ENCODE data around the gene RER1.

RER1 gene

DNA sequence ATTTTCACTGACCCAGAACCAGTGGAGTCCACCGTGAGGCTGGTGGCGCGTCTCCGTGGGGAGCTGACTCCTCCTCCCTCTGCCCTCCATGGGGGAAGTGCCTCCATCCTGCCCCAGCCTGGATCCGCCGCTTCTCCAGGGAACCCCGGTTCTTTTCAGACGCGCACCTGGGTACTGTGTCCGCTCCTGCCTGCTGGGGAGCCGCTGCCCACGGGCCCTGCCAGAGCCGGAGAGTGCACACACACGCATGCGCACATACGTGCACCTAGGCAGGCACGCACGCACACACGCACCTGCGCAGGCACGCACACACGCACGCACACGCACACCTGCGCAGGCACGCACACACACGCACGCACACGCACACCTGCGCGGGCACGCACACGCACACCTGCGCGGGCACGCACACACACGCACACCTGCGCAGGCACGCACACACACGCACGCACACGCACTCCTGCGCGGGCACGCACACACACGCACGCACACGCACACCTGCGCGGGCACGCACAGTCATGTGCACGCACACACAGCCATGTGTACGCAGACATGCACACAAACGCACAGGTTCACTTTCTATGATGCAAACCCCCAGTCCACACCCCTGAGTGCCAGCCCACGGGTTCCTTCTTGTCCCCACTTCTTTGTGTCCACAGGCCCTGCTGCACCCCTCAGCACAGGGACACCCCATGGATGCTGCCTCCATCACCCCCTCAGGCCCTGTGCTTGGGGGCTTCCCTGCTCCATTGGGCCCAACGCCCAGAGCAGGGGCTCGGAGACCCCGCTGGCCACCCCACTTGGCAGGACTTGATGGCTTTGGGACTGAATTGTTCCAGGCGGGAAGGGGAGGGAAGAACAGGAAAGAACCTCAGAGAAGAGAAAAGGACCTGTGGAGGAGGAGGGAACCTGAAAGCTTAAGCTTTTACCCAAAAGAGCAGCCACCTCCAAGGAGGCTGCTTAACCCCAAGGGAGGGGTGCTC is 43.0 kb upstream of the RER1 start:
- Histone ChIP-seq H3K27me3 (ENCODE audit: control insufficient read depth in 1 of 2, insufficient read depth in 2 of 2, low read length in 2 of 2) (no peaks in the 10 kb centered on the region), H3K9ac (ENCODE audit: low read length) (no peak overlapping the region), H3K27ac (ENCODE audit: low read depth, low read length) (no peak overlapping the region), H3K9me3 (ENCODE audit: low read length) (no peaks in the 10 kb centered on the region), H3K4me3 (ENCODE audit: low read depth in 1 of 2, low read length in 2 of 2) (no peak overlapping the region), H3K4me1 (ENCODE audit: insufficient read depth, low read length) (peaks cover 5% of the 10 kb centered on the region), H3K36me3 (ENCODE audit: insufficient read depth, low read length) (no peaks in the 10 kb centered on the region)

DNA sequence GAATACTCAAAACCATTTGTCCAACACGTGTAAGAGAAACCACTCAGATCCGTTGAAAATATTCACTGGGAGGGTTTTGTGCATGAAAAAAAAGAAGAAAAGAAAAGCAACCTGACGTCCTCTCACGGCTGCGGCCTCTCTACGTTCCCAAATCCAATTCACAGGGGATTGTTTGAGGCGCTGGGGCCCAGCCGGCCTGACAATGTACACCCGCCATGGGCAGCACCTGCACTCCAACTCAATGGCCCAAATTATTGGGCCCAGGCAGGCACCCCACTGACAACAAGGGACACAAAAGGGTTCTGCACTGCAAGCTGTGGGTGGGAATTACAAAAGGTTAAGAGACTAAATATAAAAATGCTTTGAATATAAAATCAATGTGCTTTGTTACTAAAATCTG is 41.8 kb upstream of the RER1 start:
- H3K4me3 ChIP-seq (ENCODE audit: low read depth in 1 of 2, low read length in 2 of 2) = no peak overlapping the region
- no peaks in the 10 kb centered on the region for H3K9me3 ChIP-seq (ENCODE audit: low read length)
- H3K36me3 ChIP-seq (ENCODE audit: insufficient read depth, low read length) = no peaks in the 10 kb centered on the region
- H3K27ac ChIP-seq (ENCODE audit: low read depth, low read length) = no peak overlapping the region
- no peak overlapping the region for H3K9ac ChIP-seq (ENCODE audit: low read length)
- peaks cover 9% of the 10 kb centered on the region for H3K4me1 ChIP-seq (ENCODE audit: insufficient read depth, low read length)
- H3K27me3 ChIP-seq (ENCODE audit: control insufficient read depth in 1 of 2, insufficient read depth in 2 of 2, low read length in 2 of 2) = no peaks in the 10 kb centered on the region

DNA sequence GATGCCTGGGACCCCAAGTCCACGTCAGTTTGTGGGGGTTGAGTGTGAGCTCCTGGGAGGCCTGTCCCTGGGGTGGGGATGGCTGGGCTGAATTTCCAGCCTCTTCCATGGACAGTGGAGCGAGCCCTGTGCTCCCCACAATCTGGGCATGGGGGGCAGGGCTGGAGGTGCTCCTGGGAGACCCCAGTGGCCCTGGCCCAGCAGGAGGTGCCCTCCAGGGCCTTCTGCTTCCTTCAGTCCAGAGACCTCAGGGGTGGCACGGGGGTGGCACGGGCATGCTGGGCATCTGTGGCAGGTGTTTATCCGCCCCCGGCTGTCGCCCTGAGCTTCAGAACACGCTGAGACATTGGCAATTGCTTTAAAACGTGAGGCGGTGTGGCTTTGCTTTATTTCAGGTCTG is 41.1 kb upstream of the RER1 start:
- no peak overlapping the region for H3K27ac ChIP-seq (ENCODE audit: low read depth, low read length)
- no peaks in the 10 kb centered on the region for H3K27me3 ChIP-seq (ENCODE audit: control insufficient read depth in 1 of 2, insufficient read depth in 2 of 2, low read length in 2 of 2)
- H3K4me3 ChIP-seq (ENCODE audit: low read depth in 1 of 2, low read length in 2 of 2) = no peak overlapping the region
- H3K9me3 ChIP-seq (ENCODE audit: low read length) = no peaks in the 10 kb centered on the region
- no peak overlapping the region for H3K9ac ChIP-seq (ENCODE audit: low read length)
- no peaks in the 10 kb centered on the region for H3K36me3 ChIP-seq (ENCODE audit: insufficient read depth, low read length)
- peaks cover 11% of the 10 kb centered on the region for H3K4me1 ChIP-seq (ENCODE audit: insufficient read depth, low read length)

DNA sequence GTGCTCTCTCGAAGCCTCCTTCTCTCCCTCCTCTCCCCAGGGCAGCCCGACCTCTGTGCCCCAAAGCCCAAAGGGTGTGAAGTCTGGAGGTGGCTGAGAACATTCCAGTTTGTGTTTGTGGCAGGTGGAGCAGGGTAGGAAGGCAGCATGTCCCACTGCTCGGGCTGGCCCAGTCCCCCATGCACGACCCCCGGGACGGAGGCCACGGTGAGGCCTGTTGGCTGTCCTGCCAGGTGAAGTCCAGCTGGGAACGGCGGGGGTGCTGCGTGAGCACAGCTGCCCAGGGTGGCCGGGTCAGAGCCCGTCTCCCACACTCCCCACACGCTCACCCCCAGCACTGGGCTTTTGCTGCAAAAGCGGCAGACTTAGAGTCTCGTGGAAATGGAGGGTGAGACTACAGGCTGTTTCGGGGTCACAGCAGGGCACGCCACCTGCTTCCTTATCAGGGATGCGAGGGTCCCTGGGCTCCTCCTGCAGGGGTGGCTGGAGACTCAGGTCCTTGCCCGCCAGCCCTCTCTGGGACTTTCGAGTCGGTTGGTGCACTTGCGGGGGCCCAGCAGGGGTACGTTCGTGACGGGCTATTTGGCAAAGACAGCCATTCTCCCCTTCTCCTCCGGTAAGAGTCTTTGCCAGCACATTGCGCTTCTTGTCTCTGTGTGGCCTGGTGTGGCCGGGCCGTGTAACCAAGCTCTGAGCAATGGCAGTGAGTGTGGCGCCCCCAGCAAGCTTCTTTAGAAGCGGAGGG is 40.6 kb upstream of the RER1 start:
- peaks cover 11% of the 10 kb centered on the region for H3K4me1 ChIP-seq (ENCODE audit: insufficient read depth, low read length)
- no peaks in the 10 kb centered on the region for H3K27me3 ChIP-seq (ENCODE audit: control insufficient read depth in 1 of 2, insufficient read depth in 2 of 2, low read length in 2 of 2)
- no peaks in the 10 kb centered on the region for H3K9me3 ChIP-seq (ENCODE audit: low read length)
- H3K9ac ChIP-seq (ENCODE audit: low read length) = no peak overlapping the region
- H3K36me3 ChIP-seq (ENCODE audit: insufficient read depth, low read length) = no peaks in the 10 kb centered on the region
- H3K4me3 ChIP-seq (ENCODE audit: low read depth in 1 of 2, low read length in 2 of 2) = no peak overlapping the region
- H3K27ac ChIP-seq (ENCODE audit: low read depth, low read length) = no peak overlapping the region

DNA sequence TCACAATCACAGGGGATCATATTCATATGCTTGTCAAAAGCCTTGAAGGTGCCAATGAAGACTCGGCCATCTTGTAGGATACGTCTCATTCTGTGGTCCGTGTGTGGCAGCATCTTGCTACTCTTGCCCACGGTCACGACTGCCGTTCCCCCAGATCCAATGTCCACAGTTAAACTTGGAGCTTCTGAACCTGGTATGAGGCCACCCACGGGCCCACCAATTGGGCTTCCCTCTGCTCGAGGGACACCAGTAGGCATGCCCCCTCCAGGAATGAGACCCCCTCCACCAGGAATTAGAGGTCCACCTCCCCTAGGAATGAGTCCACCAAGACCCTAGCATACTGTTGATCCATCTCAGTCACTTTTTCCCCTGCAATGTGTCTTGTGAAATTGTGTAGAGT is 39.9 kb upstream of the RER1 start:
- H3K4me3 ChIP-seq (ENCODE audit: low read depth in 1 of 2, low read length in 2 of 2) = no peak overlapping the region
- no peak overlapping the region for H3K9ac ChIP-seq (ENCODE audit: low read length)
- H3K9me3 ChIP-seq (ENCODE audit: low read length) = no peaks in the 10 kb centered on the region
- no peak overlapping the region for H3K27ac ChIP-seq (ENCODE audit: low read depth, low read length)
- peaks cover 11% of the 10 kb centered on the region for H3K4me1 ChIP-seq (ENCODE audit: insufficient read depth, low read length)
- H3K36me3 ChIP-seq (ENCODE audit: insufficient read depth, low read length) = no peaks in the 10 kb centered on the region
- no peaks in the 10 kb centered on the region for H3K27me3 ChIP-seq (ENCODE audit: control insufficient read depth in 1 of 2, insufficient read depth in 2 of 2, low read length in 2 of 2)

DNA sequence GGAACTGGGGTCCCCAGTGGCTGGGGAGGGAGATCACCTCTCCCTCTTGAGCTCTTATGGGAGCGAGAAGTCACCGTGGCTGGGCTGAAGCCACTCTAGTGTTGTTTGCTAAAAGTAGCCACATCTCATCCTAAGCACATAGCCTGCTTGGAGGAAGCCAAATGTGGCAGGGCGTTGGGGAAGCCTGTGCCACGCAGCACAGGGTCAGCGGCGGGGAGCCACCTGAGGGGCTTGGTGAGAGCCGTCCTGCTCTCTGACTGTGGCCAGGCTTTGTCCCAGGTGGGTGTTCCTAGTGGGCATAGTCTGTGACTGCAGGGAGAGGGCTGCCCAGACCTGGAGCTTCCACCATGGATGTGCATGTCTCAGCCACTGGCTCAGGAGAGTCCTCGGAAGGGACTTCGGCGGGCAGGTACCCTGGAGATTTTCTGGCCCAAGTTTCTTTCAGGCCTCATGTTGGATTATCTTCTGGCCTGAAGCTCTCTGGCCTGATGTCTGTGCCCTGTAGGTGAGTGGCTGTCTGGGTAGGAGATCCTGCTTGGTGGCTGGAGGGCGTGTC is 39.2 kb upstream of the RER1 start:
- Histone ChIP-seq H3K27ac (ENCODE audit: low read depth, low read length) (no peak overlapping the region), H3K27me3 (ENCODE audit: control insufficient read depth in 1 of 2, insufficient read depth in 2 of 2, low read length in 2 of 2) (no peaks in the 10 kb centered on the region), H3K4me3 (ENCODE audit: low read depth in 1 of 2, low read length in 2 of 2) (no peak overlapping the region), H3K9me3 (ENCODE audit: low read length) (no peaks in the 10 kb centered on the region), H3K36me3 (ENCODE audit: insufficient read depth, low read length) (no peaks in the 10 kb centered on the region), H3K9ac (ENCODE audit: low read length) (no peak overlapping the region), H3K4me1 (ENCODE audit: insufficient read depth, low read length) (peaks cover 11% of the 10 kb centered on the region)

DNA sequence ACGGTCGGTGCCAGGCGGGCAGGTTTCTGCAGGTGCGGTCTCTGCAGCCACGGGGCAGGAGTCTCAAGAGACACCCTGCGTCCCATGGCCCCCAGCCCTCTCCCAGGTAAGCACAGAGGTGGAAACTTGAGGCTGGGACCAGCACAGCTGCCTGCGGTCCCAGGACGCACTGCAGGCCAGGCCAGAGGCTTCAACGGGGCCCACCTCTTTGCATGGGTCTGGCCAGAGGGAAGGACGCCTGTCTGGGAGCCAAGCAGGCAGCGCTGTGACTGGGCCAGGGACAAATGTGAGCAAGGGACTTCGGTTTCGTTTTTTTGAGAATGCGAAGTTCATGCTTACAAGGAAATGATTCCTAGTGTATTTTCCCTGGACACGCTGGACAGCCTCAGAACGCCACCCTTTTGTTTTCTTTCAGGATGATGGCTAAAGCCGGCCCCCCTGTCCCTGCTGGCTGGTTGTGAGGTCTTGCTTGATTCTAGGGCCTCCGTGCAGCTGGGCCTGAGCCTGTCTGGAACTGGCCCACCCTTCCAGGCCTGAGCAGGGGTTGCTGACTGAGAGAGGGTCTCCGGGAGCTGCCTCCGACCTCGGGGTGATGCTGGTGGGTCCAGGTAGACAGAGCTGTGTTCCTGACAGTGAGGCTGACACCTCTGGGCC is 38.6 kb upstream of the RER1 start:
- H3K27me3 ChIP-seq (ENCODE audit: control insufficient read depth in 1 of 2, insufficient read depth in 2 of 2, low read length in 2 of 2) = no peaks in the 10 kb centered on the region
- H3K4me1 ChIP-seq (ENCODE audit: insufficient read depth, low read length) = peaks cover 11% of the 10 kb centered on the region
- no peak overlapping the region for H3K4me3 ChIP-seq (ENCODE audit: low read depth in 1 of 2, low read length in 2 of 2)
- H3K27ac ChIP-seq (ENCODE audit: low read depth, low read length) = no peak overlapping the region
- no peak overlapping the region for H3K9ac ChIP-seq (ENCODE audit: low read length)
- no peaks in the 10 kb centered on the region for H3K36me3 ChIP-seq (ENCODE audit: insufficient read depth, low read length)
- no peaks in the 10 kb centered on the region for H3K9me3 ChIP-seq (ENCODE audit: low read length)

DNA sequence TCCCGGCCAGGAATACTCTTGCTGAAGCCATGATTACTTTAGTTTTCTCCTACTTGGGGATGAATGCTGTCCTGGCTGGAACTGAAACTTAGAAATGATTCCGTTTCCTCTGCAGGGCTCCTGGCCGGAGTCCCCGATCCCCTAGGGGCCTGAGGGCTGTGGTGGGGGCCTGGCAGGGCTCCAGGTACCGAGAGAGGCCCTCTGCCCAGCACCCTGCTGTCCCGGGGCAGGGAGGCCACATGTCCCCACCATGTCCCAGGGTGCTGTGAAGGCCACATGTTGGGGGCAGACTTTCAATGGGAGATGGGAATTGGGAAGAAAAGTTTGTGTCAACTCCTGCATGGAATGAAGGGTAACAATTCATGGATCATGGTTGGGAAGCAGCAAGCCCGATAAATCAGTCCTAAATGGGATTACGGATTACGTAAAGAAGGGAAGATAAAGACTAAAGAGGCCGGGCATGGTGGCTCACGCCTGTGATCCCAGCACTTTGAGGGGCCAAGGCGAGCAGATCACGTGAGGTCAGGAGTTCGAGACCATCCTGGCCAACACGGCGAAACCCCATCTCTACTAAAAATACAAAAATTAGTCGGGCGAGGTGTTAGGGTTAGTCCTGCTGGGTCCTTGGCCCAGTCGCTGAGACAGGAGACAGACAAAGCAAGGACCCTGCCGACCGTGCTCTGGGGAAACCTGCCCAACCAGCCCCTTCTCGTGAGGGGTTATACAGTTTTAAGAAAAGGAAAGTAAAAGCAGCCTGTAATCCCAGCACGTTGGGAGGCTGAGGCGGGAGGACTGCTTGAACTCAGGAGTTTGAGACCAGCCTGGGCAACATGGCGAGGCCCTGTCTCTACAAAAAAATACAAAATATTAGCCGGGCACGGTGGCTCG is 37.8 kb upstream of the RER1 start:
- Histone ChIP-seq H3K9me3 (ENCODE audit: low read length) (no peaks in the 10 kb centered on the region), H3K36me3 (ENCODE audit: insufficient read depth, low read length) (no peaks in the 10 kb centered on the region), H3K27ac (ENCODE audit: low read depth, low read length) (no peak overlapping the region), H3K27me3 (ENCODE audit: control insufficient read depth in 1 of 2, insufficient read depth in 2 of 2, low read length in 2 of 2) (no peaks in the 10 kb centered on the region), H3K4me1 (ENCODE audit: insufficient read depth, low read length) (peaks cover 11% of the 10 kb centered on the region), H3K9ac (ENCODE audit: low read length) (no peak overlapping the region), H3K4me3 (ENCODE audit: low read depth in 1 of 2, low read length in 2 of 2) (no peak overlapping the region)

DNA sequence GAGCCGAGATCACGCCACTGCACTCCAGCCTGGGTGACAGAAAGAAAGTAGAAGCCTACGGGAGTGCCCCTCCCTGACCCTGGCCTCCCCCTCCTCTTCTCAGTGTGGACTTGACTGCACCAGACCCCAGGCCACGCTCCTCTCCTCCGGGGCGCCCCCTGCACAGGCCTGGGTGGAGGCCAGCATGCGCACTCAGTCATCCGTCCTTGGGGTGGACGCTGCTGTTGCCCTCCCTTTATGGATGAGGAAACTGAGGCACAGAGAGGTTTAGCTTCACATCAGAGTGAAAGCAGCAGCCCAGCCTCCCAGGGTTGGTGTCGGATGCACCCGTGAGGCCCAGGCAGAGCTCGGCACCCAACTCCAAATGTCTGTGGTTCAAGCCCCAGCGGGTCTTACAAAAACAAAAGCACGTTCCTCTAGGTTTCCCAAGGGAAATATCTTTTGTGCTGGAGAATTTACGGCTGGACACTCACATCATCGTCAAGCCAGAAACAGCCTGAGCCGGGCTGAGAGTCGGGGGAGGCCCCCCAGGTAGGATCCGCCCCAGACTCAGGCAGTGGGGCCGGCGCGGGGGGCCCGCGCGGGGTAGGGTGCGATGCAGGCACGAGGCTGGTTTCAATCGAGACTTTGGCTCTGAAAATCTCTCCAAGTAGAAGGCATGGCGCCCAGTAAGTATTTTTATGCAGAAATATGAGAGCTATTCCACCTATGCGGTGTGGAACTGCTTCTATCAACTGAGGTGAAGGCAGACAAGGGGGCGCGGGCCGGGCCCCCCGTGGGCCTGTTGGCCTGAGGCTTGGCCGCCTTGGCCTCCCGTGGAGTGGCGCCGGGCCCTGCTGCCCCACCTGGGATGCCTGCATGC is 36.9 kb upstream of the RER1 start:
- Histone ChIP-seq H3K9ac (ENCODE audit: low read length) (no peak overlapping the region), H3K36me3 (ENCODE audit: insufficient read depth, low read length) (no peaks in the 10 kb centered on the region), H3K9me3 (ENCODE audit: low read length) (no peaks in the 10 kb centered on the region), H3K4me1 (ENCODE audit: insufficient read depth, low read length) (peaks cover 11% of the 10 kb centered on the region), H3K27ac (ENCODE audit: low read depth, low read length) (no peak overlapping the region), H3K27me3 (ENCODE audit: control insufficient read depth in 1 of 2, insufficient read depth in 2 of 2, low read length in 2 of 2) (no peaks in the 10 kb centered on the region), H3K4me3 (ENCODE audit: low read depth in 1 of 2, low read length in 2 of 2) (no peak overlapping the region)
